Large intestine (tissue), 3 donors: ENCODE results near the gene COL9A3. TPM values are rescaled to one million over a fixed set of nuclear protein-coding genes. Genes with fewer than 3 reads are reported as not detected.

ENCODE experiments used
- DNase-seq, 2 donors: peaks; one replicate each; pipeline versions ENCODE4 v3.0.0 to v3.0.0-alpha.2; 2013
- H3K27ac ChIP-seq: one replicate; pipeline ENCODE4 v1.5.1; 2013; ENCODE audit warnings: low read length
- H3K27me3 ChIP-seq: 2 replicates; pipeline ENCODE4 v1.6.1; 2013; ENCODE audit warnings: low read length; ENCODE audit not compliant: control insufficient read depth, insufficient read depth
- H3K36me3 ChIP-seq: 2 replicates; pipeline ENCODE4 v1.6.1; 2013; ENCODE audit warnings: low read length; ENCODE audit not compliant: control insufficient read depth, insufficient read depth
- H3K4me1 ChIP-seq: one replicate; pipeline ENCODE4 v1.6.1; 2013; ENCODE audit warnings: low read length; ENCODE audit not compliant: control insufficient read depth, insufficient read depth
- H3K4me3 ChIP-seq: one replicate; pipeline ENCODE4 v1.5.1; 2013; ENCODE audit warnings: low read length
- H3K9me3 ChIP-seq: one replicate; pipeline ENCODE4 v1.6.1; 2013; ENCODE audit warnings: mild to moderate bottlenecking, low read depth, low read length, moderate library complexity; ENCODE audit not compliant: control insufficient read depth
- WGBS: methylation state at CpG from one replicate; pipeline ENCODE4 v1.1.5; 2013; ENCODE audit warnings: low lambda C conversion rate; ENCODE audit not compliant: insufficient coverage; 5-methylcytosine and 5-hydroxymethylcytosine counted together
- polyA plus RNA-seq: library from polyadenylated mRNA; unstranded; fragments of 120-200 nt; gene quantifications from one replicate; pipeline ENCODE4 v1.2.1, GENCODE V29; 2013

Gene COL9A3
- polyA plus RNA-seq, 1 donor, result 14.1 TPM

DNA sequence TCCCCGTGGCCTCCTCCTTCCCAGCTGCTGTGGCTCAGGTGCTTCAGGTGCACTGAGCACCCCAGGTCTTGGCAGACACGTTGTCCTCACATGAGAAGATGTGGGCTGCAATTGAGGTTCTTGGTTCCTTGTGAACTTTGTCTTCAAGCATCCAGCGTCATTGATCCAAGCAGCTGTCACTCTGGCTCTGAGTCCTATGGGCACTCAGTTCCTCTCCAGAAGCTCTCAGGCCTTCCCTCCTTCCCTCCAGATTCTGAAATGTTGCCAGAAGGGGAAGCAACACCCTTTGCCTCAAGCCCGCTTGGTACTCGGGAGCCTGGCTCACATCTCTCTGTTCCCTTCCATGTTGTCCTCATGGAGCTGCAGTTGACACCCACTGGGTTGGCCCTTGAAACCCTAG, 29.0 kb upstream of the COL9A3 start:
- no CpG with 5 or more reads among the region's 5 CpGs for WGBS
- Histone ChIP-seq H3K4me1 (peaks cover 3% of the 10 kb centered on the region), H3K9me3 (no peaks in the 10 kb centered on the region), H3K36me3 (no peaks in the 10 kb centered on the region), H3K27me3 (peaks cover 8% of the 10 kb centered on the region), H3K27ac (no peak overlapping the region), H3K4me3 (no peak overlapping the region)
- DNase-seq, result no peak

DNA sequence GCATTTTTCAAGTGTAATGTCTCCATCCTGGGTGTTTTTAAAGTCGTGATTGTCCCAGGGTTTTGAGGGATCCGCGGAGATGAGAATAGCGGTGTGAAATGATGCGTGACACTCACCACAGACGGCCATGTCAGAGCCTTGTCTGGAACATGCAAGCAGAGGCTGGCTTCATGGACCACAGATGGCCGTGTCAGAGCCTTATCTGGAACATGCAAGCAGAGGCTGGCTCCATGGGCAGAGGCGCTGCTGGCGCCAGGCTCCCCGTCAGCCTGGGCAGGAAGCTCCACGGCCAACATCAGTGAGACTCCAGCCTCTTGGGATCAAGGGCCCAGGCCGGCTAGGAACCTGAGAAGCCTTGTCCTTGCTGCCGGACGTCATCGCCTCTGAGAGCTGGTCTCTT, 28.2 kb upstream of the COL9A3 start:
- DNase-seq, result no peak

DNA sequence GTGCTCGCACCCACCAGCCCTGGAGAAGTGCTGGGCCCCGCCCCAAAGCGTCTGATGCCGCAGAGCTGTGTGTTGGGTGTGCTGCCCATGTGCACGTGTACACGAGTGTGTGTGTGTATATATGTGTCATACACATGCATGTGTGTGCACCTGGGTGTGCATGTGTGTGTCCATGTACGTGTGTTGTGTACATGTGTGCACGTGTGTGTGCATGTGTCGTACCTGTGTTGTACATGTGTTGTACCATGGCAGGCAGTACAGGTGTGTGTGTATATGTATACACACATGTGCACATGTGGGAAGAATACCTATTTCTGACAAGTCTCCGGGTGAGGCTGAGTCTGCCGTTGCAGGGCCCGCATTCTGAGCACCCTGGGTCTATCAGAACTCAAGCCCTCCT, 26.8 kb upstream of the COL9A3 start:
- peaks cover 18% of the 10 kb centered on the region for H3K4me1 ChIP-seq
- H3K9me3 ChIP-seq, result no peaks in the 10 kb centered on the region
- no CpG with 5 or more reads among the region's 12 CpGs for WGBS

More for the DNA sequence above, 28.2 kb upstream of the COL9A3 start:
- Histone ChIP-seq H3K36me3 (no peaks in the 10 kb centered on the region), H3K9me3 (no peaks in the 10 kb centered on the region), H3K27ac (no peak overlapping the region), H3K27me3 (peaks cover 8% of the 10 kb centered on the region), H3K4me1 (peaks cover 7% of the 10 kb centered on the region), H3K4me3 (no peak overlapping the region)
- WGBS, result no CpG with 5 or more reads among the region's 15 CpGs

DNA sequence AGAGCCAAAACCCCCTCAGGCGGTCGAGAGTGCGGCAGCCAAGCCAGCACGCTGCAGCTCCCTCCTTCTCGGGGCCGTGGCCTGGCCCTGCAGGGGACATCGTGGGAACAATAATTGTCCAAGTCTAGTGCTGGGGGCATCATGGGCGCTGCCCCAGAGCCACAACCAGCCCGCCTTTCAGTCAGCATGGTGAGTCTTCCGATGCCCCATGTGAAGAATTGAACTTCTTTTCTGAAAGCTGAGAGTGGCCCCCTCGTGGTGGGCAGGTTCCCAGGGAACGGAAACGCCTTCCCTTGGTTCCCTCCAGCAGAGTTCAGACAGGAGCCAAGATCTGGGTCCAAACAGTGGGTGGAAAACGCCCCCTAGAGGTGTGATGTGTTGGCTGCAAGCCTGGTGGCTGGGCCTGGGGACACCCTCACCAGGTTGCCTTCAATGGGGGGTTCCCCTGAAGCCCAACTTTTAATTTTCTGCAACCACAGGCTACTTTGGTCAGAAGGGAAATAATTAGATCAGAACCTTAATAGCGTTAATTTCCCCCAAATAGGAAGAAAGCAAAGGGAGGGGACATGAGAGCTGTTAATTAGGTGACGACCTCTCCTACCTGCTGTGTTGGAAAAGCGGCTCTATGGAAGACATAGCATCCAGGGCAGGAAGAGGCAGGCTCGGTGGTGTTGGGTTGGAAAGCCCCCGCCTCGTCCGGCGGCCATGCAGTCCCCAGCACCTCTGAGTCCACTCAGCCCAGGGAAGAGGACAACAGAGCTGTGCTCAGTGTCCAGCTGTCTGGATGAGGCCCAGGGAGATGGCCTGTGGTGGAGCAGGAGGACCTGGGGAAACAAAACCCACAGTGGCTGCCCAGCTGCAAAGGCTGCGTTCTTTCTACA, 25.3 kb upstream of the COL9A3 start:
- H3K27ac ChIP-seq, result no peak overlapping the region
- H3K27me3 ChIP-seq, result peaks cover 4% of the 10 kb centered on the region
- peaks cover 19% of the 10 kb centered on the region for H3K4me1 ChIP-seq
- DNase-seq, result peak; percentile 76 to 79
- H3K4me3 ChIP-seq, result no peak overlapping the region
- H3K9me3 ChIP-seq, result no peaks in the 10 kb centered on the region
- no peaks in the 10 kb centered on the region for H3K36me3 ChIP-seq
- no CpG with 5 or more reads among the region's 23 CpGs for WGBS

More for the DNA sequence above, 26.8 kb upstream of the COL9A3 start:
- no peak for DNase-seq
- Histone ChIP-seq H3K4me3 (no peak overlapping the region), H3K27me3 (peaks cover 8% of the 10 kb centered on the region), H3K27ac (no peak overlapping the region), H3K36me3 (no peaks in the 10 kb centered on the region)

DNA sequence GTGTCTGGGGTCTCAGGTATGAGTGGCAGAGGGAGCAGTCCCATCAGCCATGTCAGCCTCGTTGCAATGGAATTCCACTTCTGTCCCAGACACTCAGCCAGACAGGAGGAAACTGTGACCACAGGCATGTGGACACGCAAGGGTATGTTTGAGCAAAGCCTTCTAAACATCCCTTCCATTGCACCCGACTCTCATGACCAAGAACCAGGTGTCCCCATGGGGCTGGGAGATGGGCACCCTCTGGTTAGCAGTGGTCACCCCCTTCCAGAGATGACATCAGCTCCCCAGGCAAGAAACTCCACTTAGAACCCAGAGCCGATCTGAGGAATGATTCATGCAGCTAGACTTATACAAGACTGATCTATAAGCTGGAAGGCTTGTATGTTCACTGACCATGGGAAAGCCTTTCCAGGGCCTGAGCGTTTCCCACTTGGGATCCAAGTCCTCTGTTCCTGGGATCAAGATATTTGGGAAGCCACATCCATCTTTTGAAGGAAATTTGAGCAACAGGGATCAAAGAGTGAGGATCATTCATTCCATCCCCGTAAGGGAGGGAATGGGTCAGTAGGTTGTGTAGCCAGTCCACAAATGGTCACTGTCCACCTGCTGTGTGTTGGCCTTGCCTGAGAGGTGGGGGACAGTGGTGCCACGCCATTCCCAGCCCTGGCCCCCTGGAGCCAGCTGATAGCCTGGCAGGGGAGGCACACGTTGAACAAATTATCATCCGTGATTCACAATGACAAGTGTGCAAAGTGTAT, 24.5 kb upstream of the COL9A3 start:
- Histone ChIP-seq H3K27me3 (peaks cover 4% of the 10 kb centered on the region), H3K27ac (no peak overlapping the region), H3K4me3 (no peak overlapping the region), H3K4me1 (peaks cover 24% of the 10 kb centered on the region), H3K9me3 (no peaks in the 10 kb centered on the region), H3K36me3 (peaks cover under 1% of the 10 kb centered on the region)
- no CpG with 5 or more reads among the region's 9 CpGs for WGBS
- no peak for DNase-seq

DNA sequence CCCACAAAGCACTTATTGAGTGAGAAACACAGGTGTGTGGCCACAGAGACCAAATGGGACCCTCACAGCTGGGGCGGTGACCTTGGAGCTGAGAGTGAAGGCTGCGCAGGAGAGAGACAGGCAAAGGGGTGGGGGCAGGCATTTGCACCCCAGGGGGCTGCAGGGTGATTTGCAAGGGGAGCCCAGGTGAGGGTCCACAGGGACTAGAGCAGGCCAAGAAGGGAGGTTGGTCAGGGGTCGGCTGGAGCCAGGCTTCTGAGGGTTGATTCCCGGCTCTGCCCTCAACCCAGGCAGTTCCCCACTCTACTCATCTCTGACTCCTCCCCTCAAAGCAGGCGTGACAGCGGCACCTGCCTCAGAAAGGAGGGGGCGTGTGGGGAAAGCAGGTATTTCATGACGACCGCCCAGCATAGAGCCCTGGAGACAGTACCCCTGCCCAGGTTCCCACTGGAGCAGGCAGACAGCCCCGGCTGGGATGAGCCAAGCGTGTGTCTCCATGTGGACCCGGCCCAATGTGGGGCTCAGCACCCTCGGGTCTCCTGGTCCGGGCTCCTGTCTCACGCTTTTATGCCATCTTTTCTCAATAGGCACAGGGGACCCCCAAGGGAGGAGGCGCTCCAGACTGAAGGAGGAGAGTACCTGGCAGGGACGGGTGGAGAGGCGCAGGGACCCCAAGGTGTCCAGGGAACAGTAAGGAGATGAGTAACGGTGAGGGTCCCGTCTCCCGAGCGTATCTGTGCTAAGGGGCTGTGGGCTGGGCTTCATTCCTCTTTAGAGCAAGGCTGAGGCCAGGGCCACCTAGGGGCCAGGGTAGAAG, 23.7 kb upstream of the COL9A3 start:
- Histone ChIP-seq H3K4me3 (no peak overlapping the region), H3K9me3 (no peaks in the 10 kb centered on the region), H3K4me1 (peaks cover 32% of the 10 kb centered on the region), H3K27me3 (no peaks in the 10 kb centered on the region), H3K27ac (no peak overlapping the region), H3K36me3 (peaks cover 5% of the 10 kb centered on the region)
- WGBS, result 80% methylated on average over 2 of the region's 22 CpGs
- no peak for DNase-seq

DNA sequence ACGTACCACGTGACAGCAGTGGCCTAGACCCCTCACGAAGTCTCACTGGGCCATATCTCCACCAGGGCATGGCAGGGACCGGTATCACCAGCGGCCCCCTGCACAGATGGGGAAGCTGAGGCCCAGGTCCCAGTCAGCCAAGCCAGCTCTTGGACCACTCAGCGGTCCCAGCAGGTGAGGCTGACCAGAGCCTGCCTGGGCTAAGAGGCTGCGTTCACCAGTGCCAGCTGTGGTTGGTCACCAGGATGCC, 23.2 kb upstream of the COL9A3 start:
- Histone ChIP-seq H3K4me3 (peak overlapping the region; percentile 47), H3K9me3 (no peaks in the 10 kb centered on the region), H3K27ac (peak overlapping the region; percentile 65), H3K36me3 (peaks cover 11% of the 10 kb centered on the region), H3K4me1 (peaks cover 37% of the 10 kb centered on the region), H3K27me3 (no peaks in the 10 kb centered on the region)
- WGBS, result no CpG with 5 or more reads among the region's 7 CpGs
- DNase-seq, result no peak

DNA sequence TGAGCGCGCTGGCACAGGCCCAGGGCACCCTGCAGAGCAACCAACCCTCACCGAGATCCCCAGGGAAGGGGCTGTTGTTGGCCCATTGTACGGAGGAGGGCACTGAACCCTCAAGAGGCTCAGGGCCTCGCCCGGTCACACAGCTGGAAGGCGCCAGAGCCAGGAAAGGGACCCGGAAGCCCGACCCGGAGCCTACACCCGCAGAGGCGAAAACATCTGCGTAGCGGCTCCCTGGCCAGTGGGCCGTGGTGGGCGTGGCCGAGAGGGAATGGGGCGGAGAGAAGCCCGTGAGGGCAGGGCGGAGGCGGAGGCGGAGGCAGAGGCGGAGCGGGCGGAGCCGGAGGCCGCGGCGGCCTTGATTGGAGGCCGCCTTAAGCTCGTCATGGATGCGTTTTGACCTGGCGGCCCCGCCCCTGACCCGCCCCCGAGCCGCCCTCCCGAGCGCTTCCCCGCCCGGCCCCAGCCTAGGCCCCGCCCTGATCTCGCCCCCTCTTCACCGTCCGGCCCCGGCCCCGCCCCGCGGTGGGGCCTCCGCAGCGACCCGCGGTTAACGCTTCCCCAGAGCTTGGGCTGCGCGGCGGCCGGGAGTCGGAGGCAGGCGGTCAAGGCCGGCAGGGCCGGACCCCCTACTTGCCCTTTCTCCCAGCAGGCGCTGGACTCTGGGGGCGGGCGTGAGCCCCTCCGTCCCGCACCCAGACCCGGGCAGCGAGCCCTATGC, 22.7 kb upstream of the COL9A3 start:
- peaks cover 37% of the 10 kb centered on the region for H3K4me1 ChIP-seq
- H3K27ac ChIP-seq, result peak overlapping the region; percentile 89
- H3K9me3 ChIP-seq, result no peaks in the 10 kb centered on the region
- no CpG with 5 or more reads among the region's 69 CpGs for WGBS
- no peaks in the 10 kb centered on the region for H3K27me3 ChIP-seq
- DNase-seq, result peak; percentile 95 to 96
- peaks cover 16% of the 10 kb centered on the region for H3K36me3 ChIP-seq
- peak overlapping the region; percentile 71 for H3K4me3 ChIP-seq

DNA sequence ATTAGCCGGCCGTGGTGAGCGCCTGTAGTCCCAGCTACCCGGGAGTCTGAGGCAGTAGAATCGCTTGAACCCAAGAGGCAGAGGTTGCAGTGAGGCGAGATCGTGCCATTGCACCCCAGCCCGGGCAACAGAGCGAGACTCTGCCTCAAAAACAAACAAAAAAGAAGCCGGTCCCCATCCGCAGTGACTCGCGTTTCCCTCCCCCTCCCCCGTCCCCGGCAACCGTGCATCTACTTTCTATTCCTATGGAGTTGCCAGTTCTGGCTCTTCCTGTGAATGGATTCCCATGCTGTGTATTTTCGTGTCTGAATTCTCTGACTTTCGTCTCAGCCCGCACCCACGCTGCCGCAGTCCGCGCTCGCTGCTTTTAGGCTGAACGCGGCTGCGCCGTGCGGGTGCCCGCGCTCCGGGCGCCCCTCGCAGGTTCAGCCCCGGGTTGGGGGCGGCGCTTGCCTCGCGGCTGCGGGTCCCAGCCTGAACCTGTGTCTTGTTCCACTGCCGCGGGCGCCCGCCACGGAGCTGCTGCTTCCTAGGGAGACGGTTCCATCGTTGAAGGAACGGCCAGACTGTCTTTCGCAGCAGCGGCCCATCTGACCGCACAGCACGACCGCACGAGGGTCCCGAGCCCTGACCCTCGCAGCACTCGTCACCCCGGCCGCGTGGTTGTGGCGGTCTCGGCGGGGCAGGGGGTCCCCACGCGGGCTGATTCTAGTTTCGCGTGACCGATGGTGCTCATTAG, 21.7 kb upstream of the COL9A3 start:
- Histone ChIP-seq H3K9me3 (no peaks in the 10 kb centered on the region), H3K4me3 (peak overlapping the region; percentile 71), H3K27me3 (no peaks in the 10 kb centered on the region), H3K36me3 (peaks cover 25% of the 10 kb centered on the region), H3K4me1 (peaks cover 37% of the 10 kb centered on the region), H3K27ac (peak overlapping the region; percentile 89)
- WGBS, result 0% methylated on average over 4 of the region's 68 CpGs
- DNase-seq, result peak; percentile 52 to 72
